ENCODE measurements around the gene MTR. TPM values are rescaled to one million over a fixed set of nuclear protein-coding genes. Genes with fewer than 3 reads are reported as not detected.
A peak's percentile ranks its signal among the peaks of the same experiment; 100 is the strongest.

MTR gene
- total and polyA plus RNA-seq, 7 experiments from 2014 or later = 19.8 to 78.8 (median 46.4) TPM

- Histone ChIP-seq H3K4me3 (ENCODE audit: low read length) (no peak overlapping the region), H3K9me3 (ENCODE audit: control insufficient read depth in 2 of 3, low read length in 3 of 3) (no peaks in the 10 kb centered on the region), H3K27me3 (ENCODE audit: control insufficient read depth in 2 of 2, insufficient read depth in 2 of 2, low read length in 2 of 2) (no peaks in the 10 kb centered on the region), H3K4me1 (ENCODE audit: control insufficient read depth in 2 of 2, insufficient read depth in 2 of 2, low read length in 2 of 2) (no peaks in the 10 kb centered on the region), H3K27ac (ENCODE audit: low read depth, low read length) (no peak overlapping the region), H3K36me3 (ENCODE audit: control insufficient read depth in 2 of 3, insufficient read depth in 3 of 3, low read length in 3 of 3) (peaks cover 0 to 70% (median 9%) of the 10 kb centered on the region in 3 experiments)
- DNase-seq (no peak), ATAC-seq (no peak)
- ChIA-PET POLR2A (no interaction called here), CTCF (no interaction called here)
- H3K27me3 Mint-ChIP-seq = no peaks in the 10 kb centered on the region
- peaks cover 7 to 56% (median 20%) of the 10 kb centered on the region in 5 donors for H3K36me3 Mint-ChIP-seq
- no peaks in the 10 kb centered on the region for H3K9me3 Mint-ChIP-seq
- H3K27ac Mint-ChIP-seq = no peak overlapping the region
- H3K4me3 Mint-ChIP-seq = no peak overlapping the region
- intact Hi-C loops (cut with micrococcal nuclease) = no loop called here
- H3K4me1 Mint-ChIP-seq = no peaks in the 10 kb centered on the region
Observed at GRCh38 chr1:236882678-236883077, 87.6 kb downstream of the MTR start.

DNA sequence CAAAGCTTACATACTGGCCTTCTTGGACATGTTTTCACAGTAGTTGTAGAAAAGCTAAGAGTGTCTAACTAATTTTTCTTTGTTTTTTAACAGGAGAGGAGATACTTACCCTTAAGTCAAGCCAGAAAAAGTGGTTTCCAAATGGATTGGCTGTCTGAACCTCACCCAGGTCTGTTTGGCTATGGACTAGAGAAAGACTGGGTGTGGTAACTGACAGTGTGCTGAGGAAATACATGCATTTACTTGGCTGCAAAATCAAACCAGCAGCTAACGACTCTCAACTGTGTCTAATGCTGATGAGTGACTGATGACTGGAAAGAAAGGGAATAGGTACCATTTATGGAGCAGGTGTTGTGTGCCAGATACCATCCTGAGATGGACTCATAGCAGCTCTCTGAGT is 91.1 kb downstream of the MTR start:
- Histone ChIP-seq H3K4me3 (ENCODE audit: low read length) (no peak overlapping the region), H3K4me1 (ENCODE audit: control insufficient read depth in 2 of 2, insufficient read depth in 2 of 2, low read length in 2 of 2) (no peaks in the 10 kb centered on the region), H3K27me3 (ENCODE audit: control insufficient read depth in 2 of 2, insufficient read depth in 2 of 2, low read length in 2 of 2) (no peaks in the 10 kb centered on the region), H3K27ac (ENCODE audit: low read depth, low read length) (no peak overlapping the region), H3K36me3 (ENCODE audit: control insufficient read depth in 2 of 3, insufficient read depth in 3 of 3, low read length in 3 of 3) (peaks cover 0 to 81% (median 6%) of the 10 kb centered on the region in 3 experiments), H3K9me3 (ENCODE audit: control insufficient read depth in 2 of 3, low read length in 3 of 3) (no peaks in the 10 kb centered on the region)
- no peak for DNase-seq
- H3K9me3 Mint-ChIP-seq = no peaks in the 10 kb centered on the region
- H3K27me3 Mint-ChIP-seq = no peaks in the 10 kb centered on the region
- H3K27ac Mint-ChIP-seq = peak overlapping the region in 1 of 9 donors; percentile 11
- intact Hi-C loops (cut with micrococcal nuclease) = no loop called here
- no peak for ATAC-seq
- no peaks in the 10 kb centered on the region for H3K4me1 Mint-ChIP-seq
- H3K4me3 Mint-ChIP-seq = no peak overlapping the region
- POLR2A ChIA-PET = no interaction called here
- CTCF ChIA-PET = no interaction called here
- H3K36me3 Mint-ChIP-seq = peaks cover 5 to 64% (median 31%) of the 10 kb centered on the region in 5 donors

- Mint-ChIP-seq H3K4me1 (no peaks in the 10 kb centered on the region), H3K27me3 (no peaks in the 10 kb centered on the region), H3K4me3 (no peak overlapping the region), H3K27ac (no peak overlapping the region), H3K36me3 (peaks cover 7 to 73% (median 39%) of the 10 kb centered on the region in 5 donors), H3K9me3 (no peaks in the 10 kb centered on the region)
- H3K36me3 ChIP-seq (ENCODE audit: control insufficient read depth in 2 of 3, insufficient read depth in 3 of 3, low read length in 3 of 3) = peaks cover 0 to 87% (median 11%) of the 10 kb centered on the region in 3 experiments
- ChIA-PET CTCF (no interaction called here), POLR2A (no interaction called here)
- no peaks in the 10 kb centered on the region for H3K9me3 ChIP-seq (ENCODE audit: control insufficient read depth in 2 of 3, low read length in 3 of 3)
- intact Hi-C loops (cut with micrococcal nuclease) = no loop called here
- H3K4me1 ChIP-seq (ENCODE audit: control insufficient read depth in 2 of 2, insufficient read depth in 2 of 2, low read length in 2 of 2) = no peaks in the 10 kb centered on the region
- ATAC-seq (no peak), DNase-seq (no peak)
- no peak overlapping the region for H3K4me3 ChIP-seq (ENCODE audit: low read length)
- H3K27ac ChIP-seq (ENCODE audit: low read depth, low read length) = no peak overlapping the region
- H3K27me3 ChIP-seq (ENCODE audit: control insufficient read depth in 2 of 2, insufficient read depth in 2 of 2, low read length in 2 of 2) = no peaks in the 10 kb centered on the region
Observed at GRCh38 chr1:236887081-236887480, 92.0 kb downstream of the MTR start.

DNA sequence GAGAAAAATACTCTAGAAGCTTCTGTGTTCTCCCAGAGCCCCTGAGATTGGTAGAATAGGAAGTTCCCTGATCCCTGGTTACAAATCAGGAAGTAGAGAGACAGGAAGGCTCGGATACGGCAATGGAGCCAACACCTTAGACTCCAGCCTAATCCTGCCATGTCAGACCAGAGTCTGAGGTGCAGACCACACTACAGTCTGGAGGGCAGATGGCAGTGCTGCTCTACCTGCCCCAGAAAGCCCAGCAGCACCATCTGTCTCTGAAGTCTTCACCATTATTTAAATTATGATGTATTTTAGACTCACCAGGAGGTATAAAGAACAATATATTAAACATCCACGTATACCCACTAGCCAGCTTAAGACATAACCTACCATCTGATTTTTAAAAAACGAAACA is 93.0 kb downstream of the MTR start:
- Histone ChIP-seq H3K27me3 (ENCODE audit: control insufficient read depth in 2 of 2, insufficient read depth in 2 of 2, low read length in 2 of 2) (no peaks in the 10 kb centered on the region), H3K4me1 (ENCODE audit: control insufficient read depth in 2 of 2, insufficient read depth in 2 of 2, low read length in 2 of 2) (no peaks in the 10 kb centered on the region), H3K9me3 (ENCODE audit: control insufficient read depth in 2 of 3, low read length in 3 of 3) (no peaks in the 10 kb centered on the region), H3K27ac (ENCODE audit: low read depth, low read length) (no peak overlapping the region), H3K4me3 (ENCODE audit: low read length) (no peak overlapping the region), H3K36me3 (ENCODE audit: control insufficient read depth in 2 of 3, insufficient read depth in 3 of 3, low read length in 3 of 3) (peaks cover 0 to 97% (median 12%) of the 10 kb centered on the region in 3 experiments)
- ATAC-seq (no peak), DNase-seq (no peak)
- intact Hi-C loops (cut with micrococcal nuclease) = no loop called here
- H3K27me3 Mint-ChIP-seq = no peaks in the 10 kb centered on the region
- H3K4me1 Mint-ChIP-seq = no peaks in the 10 kb centered on the region
- CTCF ChIA-PET = no interaction called here
- H3K36me3 Mint-ChIP-seq = peaks cover 7 to 78% (median 47%) of the 10 kb centered on the region in 5 donors
- H3K9me3 Mint-ChIP-seq = no peaks in the 10 kb centered on the region
- no peak overlapping the region for H3K4me3 Mint-ChIP-seq
- POLR2A ChIA-PET = interaction anchor here (1.2 kb wide), 1 partner anchor 19 kb away, joined by 3 read pairs; no protein-coding TSS in a partner anchor
- peak overlapping the region in 2 of 9 donors; percentile 21 to 25 for H3K27ac Mint-ChIP-seq

DNA sequence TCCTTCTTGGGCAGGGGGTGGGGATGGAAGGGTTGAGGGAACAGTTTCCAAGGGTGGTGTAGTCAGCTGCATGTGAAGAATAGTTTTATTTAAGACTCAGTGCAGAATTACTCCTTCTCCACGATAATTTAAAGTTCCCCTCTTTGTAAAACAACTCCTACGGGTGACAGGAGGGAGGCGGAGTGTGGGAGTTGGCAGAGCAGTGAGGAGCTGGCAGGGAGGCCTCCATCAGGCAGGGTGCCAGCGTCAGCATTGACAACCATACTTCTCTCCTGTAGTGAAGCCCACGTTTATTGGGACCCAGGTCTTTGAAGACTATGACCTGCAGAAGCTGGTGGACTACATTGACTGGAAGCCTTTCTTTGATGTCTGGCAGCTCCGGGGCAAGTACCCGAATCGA is 93.8 kb downstream of the MTR start:
- H3K27ac Mint-ChIP-seq = peak overlapping the region in 1 of 9 donors; percentile 47
- ChIA-PET POLR2A (interaction anchor here (1.2 kb wide), 1 partner anchor 18 kb away, joined by 3 read pairs; no protein-coding TSS in a partner anchor), CTCF (no interaction called here)
- Histone ChIP-seq H3K9me3 (ENCODE audit: control insufficient read depth in 2 of 3, low read length in 3 of 3) (no peaks in the 10 kb centered on the region), H3K4me1 (ENCODE audit: control insufficient read depth in 2 of 2, insufficient read depth in 2 of 2, low read length in 2 of 2) (no peaks in the 10 kb centered on the region), H3K27me3 (ENCODE audit: control insufficient read depth in 2 of 2, insufficient read depth in 2 of 2, low read length in 2 of 2) (no peaks in the 10 kb centered on the region), H3K36me3 (ENCODE audit: control insufficient read depth in 2 of 3, insufficient read depth in 3 of 3, low read length in 3 of 3) (peaks cover 0 to 98% (median 14%) of the 10 kb centered on the region in 3 experiments), H3K27ac (ENCODE audit: low read depth, low read length) (no peak overlapping the region), H3K4me3 (ENCODE audit: low read length) (no peak overlapping the region)
- peaks cover 7 to 79% (median 47%) of the 10 kb centered on the region in 5 donors for H3K36me3 Mint-ChIP-seq
- ATAC-seq (no peak), DNase-seq (no peak)
- H3K4me3 Mint-ChIP-seq = no peak overlapping the region
- intact Hi-C loops (cut with micrococcal nuclease) = no loop called here
- no peaks in the 10 kb centered on the region for H3K4me1 Mint-ChIP-seq
- H3K9me3 Mint-ChIP-seq = no peaks in the 10 kb centered on the region
- H3K27me3 Mint-ChIP-seq = no peaks in the 10 kb centered on the region

DNA sequence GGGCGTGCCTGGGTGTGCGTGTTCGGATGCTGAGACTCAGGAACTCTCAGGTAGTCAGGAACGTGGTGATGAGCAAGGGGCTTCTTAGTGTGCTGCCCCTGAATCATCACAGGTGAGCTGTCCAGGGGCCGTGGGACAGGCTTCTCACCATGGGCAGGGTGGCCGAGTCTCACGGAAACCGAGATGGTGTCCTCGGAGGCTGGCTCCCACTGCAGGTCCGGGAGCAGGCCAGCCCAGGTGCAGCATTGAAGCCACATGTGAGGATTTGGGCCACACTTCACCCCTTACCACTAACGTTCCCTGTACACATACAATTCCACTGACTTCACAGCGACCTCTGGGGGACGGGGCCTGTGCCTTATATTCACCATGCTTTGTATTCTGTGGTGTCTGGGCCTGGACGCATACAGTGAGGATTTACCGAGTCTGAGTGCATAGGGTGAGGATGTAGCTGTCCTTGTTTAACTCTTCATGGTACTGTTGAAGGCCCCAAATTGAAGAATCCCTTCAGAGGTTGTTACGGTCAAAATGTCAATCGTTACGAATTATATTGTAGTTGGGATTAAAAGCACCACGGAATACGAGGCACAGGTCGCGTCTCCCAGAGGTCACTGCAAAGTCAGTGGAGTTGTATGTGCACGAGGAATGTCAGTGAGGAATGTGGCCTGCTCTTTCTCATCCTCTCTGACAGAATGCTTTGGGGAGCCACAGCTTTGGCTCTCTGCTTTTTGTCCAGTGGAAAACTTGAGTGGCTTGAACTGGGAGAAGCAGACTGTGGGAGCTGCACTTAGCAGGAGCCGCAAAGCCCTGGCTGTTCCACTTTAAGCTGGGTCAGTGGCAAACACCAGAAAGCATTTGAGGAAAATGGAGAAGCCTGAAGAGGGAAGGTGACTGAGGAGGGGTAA is 95.3 kb downstream of the MTR start:
- CTCF ChIA-PET = no interaction called here
- H3K27ac Mint-ChIP-seq = peak overlapping the region in 1 of 9 donors; percentile 17
- intact Hi-C loops (cut with micrococcal nuclease) = no loop called here

More for the DNA sequence above, 95.3 kb downstream of the MTR start:
- POLR2A ChIA-PET = no interaction called here
- Mint-ChIP-seq H3K36me3 (peaks cover 6 to 81% (median 51%) of the 10 kb centered on the region in 5 donors), H3K9me3 (no peaks in the 10 kb centered on the region), H3K4me1 (peaks cover 0 to 2% (median 0%) of the 10 kb centered on the region in 7 donors), H3K27me3 (no peaks in the 10 kb centered on the region), H3K4me3 (no peak overlapping the region)
- Histone ChIP-seq H3K9me3 (ENCODE audit: control insufficient read depth in 2 of 3, low read length in 3 of 3) (no peaks in the 10 kb centered on the region), H3K4me1 (ENCODE audit: control insufficient read depth in 2 of 2, insufficient read depth in 2 of 2, low read length in 2 of 2) (no peaks in the 10 kb centered on the region), H3K4me3 (ENCODE audit: low read length) (no peak overlapping the region), H3K27ac (ENCODE audit: low read depth, low read length) (no peak overlapping the region), H3K36me3 (ENCODE audit: control insufficient read depth in 2 of 3, insufficient read depth in 3 of 3, low read length in 3 of 3) (peaks cover 0 to 99% (median 25%) of the 10 kb centered on the region in 3 experiments), H3K27me3 (ENCODE audit: control insufficient read depth in 2 of 2, insufficient read depth in 2 of 2, low read length in 2 of 2) (no peaks in the 10 kb centered on the region)
- DNase-seq (no peak), ATAC-seq (no peak)
